Spleen (tissue), 11 donors: ENCODE measurements around the gene TEX48. TPM values are rescaled to one million over a fixed set of nuclear protein-coding genes. Genes with fewer than 3 reads are reported as not detected.

Source experiments
- DNase-seq: peaks from one replicate; pipeline ENCODE4 v3.0.0-alpha.2; 2020
- H3K27ac ChIP-seq, 8 donors: fragments of 200-600 bp; sonication (generic) in 7 of 8; 1 replicate in 4 of 8; 2 replicates in 4 of 8; pipeline versions ENCODE4 v1.5.0 to v1.8.0; 2016 to 2021; ENCODE audit warnings: inconsistent platforms in 4 of 8, mild to moderate bottlenecking in 4 of 8, moderate library complexity in 1 of 8
- H3K27me3 ChIP-seq, 7 donors: fragments of 200-600 bp; sonication (generic) in 6 of 7; replicated peaks in 1 of 7; 1 replicate in 4 of 7; 2 replicates in 3 of 7; pipeline versions ENCODE4 v1.5.0 to v1.8.0; 2016 to 2021; ENCODE audit warnings: inconsistent platforms in 3 of 7, mild to moderate bottlenecking in 1 of 7
- H3K36me3 ChIP-seq, 6 donors: fragments of 200-600 bp; sonication (generic) in 5 of 6; 1 replicate in 4 of 6; 2 replicates in 2 of 6; pipeline versions ENCODE4 v1.5.0 to v1.8.0; 2016 to 2021; ENCODE audit warnings: inconsistent platforms in 2 of 6
- H3K4me1 ChIP-seq, 6 donors: fragments of 200-600 bp; sonication (generic) in 5 of 6; 1 replicate in 3 of 6; 2 replicates in 3 of 6; pipeline versions ENCODE4 v1.5.0 to v1.8.0; 2016 to 2021; ENCODE audit warnings: inconsistent platforms in 3 of 6
- H3K4me3 ChIP-seq, 8 donors: fragments of 200-600 bp; sonication (generic) in 7 of 8; 1 replicate in 4 of 8; 2 replicates in 4 of 8; pipeline versions ENCODE4 v1.5.0 to v1.8.0; 2016 to 2021; ENCODE audit warnings: inconsistent platforms in 4 of 8, mild to moderate bottlenecking in 4 of 8, moderate library complexity in 2 of 8
- H3K9me3 ChIP-seq, 8 donors: fragments of 200-600 bp; sonication (generic) in 7 of 8; 1 replicate in 4 of 8; 2 replicates in 4 of 8; pipeline versions ENCODE4 v1.5.0 to v1.8.0; 2016 to 2021; ENCODE audit warnings: inconsistent platforms in 4 of 8
- CTCF ChIP-seq, 11 experiments: fragments of 200-600 bp in 7 of 11; fragments of 450-650 bp in 4 of 11; sonication (generic) in 4 of 11; IDR thresholded peaks in 8 of 11; conservative IDR thresholded peaks in 3 of 11; 1 replicate in 7 of 11; 2 replicates in 4 of 11; pipeline versions ENCODE4 v1.4.0 to v1.8.0; 2016 to 2021; ENCODE audit warnings: antibody characterized with exemption in 11 of 11, inconsistent platforms in 4 of 11, mild to moderate bottlenecking in 1 of 11
- POLR2A ChIP-seq, 3 donors: fragments of 450-650 bp; IDR thresholded peaks; one replicate each; pipeline ENCODE4 v1.5.1; 2017; ENCODE audit warnings: antibody characterized with exemption in 3 of 3, mild to moderate bottlenecking in 1 of 3
- POLR2AphosphoS5 ChIP-seq, 3 donors: sonication (generic); formaldehyde crosslinking; IDR thresholded peaks; one replicate each; pipeline ENCODE4 v1.5.1; 2017; ENCODE audit warnings: antibody characterized with exemption in 3 of 3
- WGBS, 5 donors: extraction: QIAGEN DNeasy Blood & Tissue Kit in 3 of 5; methylation state at CpG; one replicate each; pipeline versions ENCODE4 v1.1.5 to v1.1.7; 2013 to 2018; 5-methylcytosine and 5-hydroxymethylcytosine counted together
- intact Hi-C: fragments of 100-400 bp; cut with DNase I; formaldehyde crosslinking; loops from one replicate; pipeline ENCODE4 v1.15.0; 2023; ENCODE audit warnings: low total_unique reads
- polyA plus RNA-seq, 3 donors: library from polyadenylated mRNA; stranded (reverse); fragments of 200-250 nt; gene quantifications; one replicate each; pipeline ENCODE4 v1.2.1, GENCODE V29; 2013
- total RNA-seq, 7 donors: library from RNA; depleted of rRNA in 3 of 7; stranded (reverse); fragments of >200 nt in 3 of 7; fragmentation: NEBNext Ultra II Directional in 4 of 7; extraction: Animal tissue kit (Norgen Biotek cat#: 25700) in 4 of 7; gene quantifications; one replicate each; pipeline versions ENCODE4 v1.1.0 to v1.2.1, GENCODE V29; 2016 to 2021
- donor health status: healthy with polysubstance abuse.
- donor health status: DM: no; HTN: no; CAD: no; lungs with moderate emphysema.
- donor health status: DM: no; HTN: no; CAD: no.
- donor health status: Bipolar disorder and iron deficiency.
- donor health status: healthy.
- donor health status: DM: no; HTN: no; CAD: no.
- donor health status: DM: yes; HTN: yes; CAD: no.

The TEX48 gene
- total and polyA plus RNA-seq, 10 donors = not detected

DNA sequence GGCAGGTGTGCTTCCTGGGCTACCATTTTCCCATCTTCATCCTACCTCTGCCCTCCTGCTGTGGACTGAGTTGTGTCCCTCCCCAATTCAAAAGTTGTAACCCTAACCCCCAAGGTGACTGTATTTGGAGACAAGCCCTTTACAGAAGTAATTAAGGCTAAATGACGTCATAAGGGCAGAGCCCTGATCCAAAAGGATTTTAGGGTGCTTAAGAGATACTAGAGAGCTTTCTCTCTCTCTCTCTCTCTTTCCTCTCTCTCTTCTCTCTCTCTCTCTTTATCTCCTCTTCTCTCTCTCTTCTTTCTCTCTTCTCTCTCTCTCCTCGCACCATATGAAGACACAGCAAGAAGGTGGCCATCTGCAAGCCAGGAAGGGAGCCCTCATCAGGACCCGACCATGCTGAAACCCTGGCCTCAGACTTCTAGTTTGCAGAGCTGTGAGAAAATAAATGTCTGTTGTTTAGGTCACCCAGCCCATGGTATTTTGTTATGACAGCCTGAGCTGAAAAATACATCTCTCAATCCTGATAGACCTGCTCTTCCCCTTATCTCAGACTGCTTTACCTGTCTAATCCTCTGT, 36.0 kb upstream of the TEX48 start:
- Histone ChIP-seq H3K4me1 (peaks cover 0 to 5% (median 0%) of the 10 kb centered on the region in 6 donors), H3K9me3 (no peaks in the 10 kb centered on the region), H3K4me3 (no peak overlapping the region), H3K27ac (no peak overlapping the region), H3K27me3 (peaks cover 0 to 27% (median 0%) of the 10 kb centered on the region in 7 donors), H3K36me3 (no peaks in the 10 kb centered on the region)
- DNase-seq = no peak
- intact Hi-C loops = no loop called here
- 82 to 97% (median 89%) methylated on average over 3 of the region's 3 CpGs for WGBS, 5 donors
- TF ChIP-seq POLR2A (IDR thresholded peaks at IDR 0.05) = no peak
- no peak for TF ChIP-seq CTCF (IDR thresholded peaks at IDR 0.05 in 8 of 11, conservative IDR thresholded peaks at IDR 0.05 in 3 of 11)
- no peak for TF ChIP-seq POLR2AphosphoS5 (IDR thresholded peaks at IDR 0.05)

DNA sequence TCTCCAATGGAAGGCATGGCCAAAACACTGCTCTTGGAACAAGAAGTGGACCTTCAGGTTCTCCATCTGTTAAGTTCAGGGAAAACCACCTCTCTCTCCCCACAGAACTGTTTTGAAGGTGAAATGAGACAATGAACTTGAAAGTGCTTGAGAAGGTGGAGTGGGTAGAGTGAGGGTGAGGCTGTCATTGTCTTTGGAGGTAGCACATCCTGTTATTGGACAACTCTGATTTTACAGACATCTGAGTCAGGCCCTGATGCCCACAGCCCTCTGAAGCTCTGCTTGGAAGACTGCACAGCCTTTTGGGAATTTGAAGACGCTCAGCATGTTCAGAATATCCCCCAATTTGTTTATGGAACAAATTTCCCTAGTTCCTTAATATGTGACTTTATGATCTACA, 27.6 kb upstream of the TEX48 start:
- DNase-seq = no peak
- no peaks in the 10 kb centered on the region for H3K4me1 ChIP-seq
- no peaks in the 10 kb centered on the region for H3K36me3 ChIP-seq
- H3K27ac ChIP-seq = no peak overlapping the region
- no peaks in the 10 kb centered on the region for H3K27me3 ChIP-seq
- H3K9me3 ChIP-seq = no peaks in the 10 kb centered on the region
- no peak for TF ChIP-seq POLR2AphosphoS5 (IDR thresholded peaks at IDR 0.05)
- no peak for TF ChIP-seq CTCF (IDR thresholded peaks at IDR 0.05 in 8 of 11, conservative IDR thresholded peaks at IDR 0.05 in 3 of 11)
- TF ChIP-seq POLR2A (IDR thresholded peaks at IDR 0.05) = no peak
- H3K4me3 ChIP-seq = no peak overlapping the region
- WGBS, 5 donors = 76 to 84% (median 80%) methylated on average over 1 of the region's 1 CpG
- intact Hi-C loops = no loop called here

GRCh38 chr9:114706711-114707110, 24.7 kb upstream of the TEX48 start:
- Histone ChIP-seq H3K36me3 (no peaks in the 10 kb centered on the region), H3K9me3 (no peaks in the 10 kb centered on the region), H3K27me3 (no peaks in the 10 kb centered on the region), H3K4me1 (no peaks in the 10 kb centered on the region), H3K4me3 (no peak overlapping the region), H3K27ac (no peak overlapping the region)
- intact Hi-C loops = no loop called here
- WGBS, 5 donors = 68 to 83% (median 77%) methylated on average over 2 of the region's 2 CpGs
- no peak for TF ChIP-seq CTCF (IDR thresholded peaks at IDR 0.05 in 8 of 11, conservative IDR thresholded peaks at IDR 0.05 in 3 of 11)
- TF ChIP-seq POLR2A (IDR thresholded peaks at IDR 0.05) = no peak
- TF ChIP-seq POLR2AphosphoS5 (IDR thresholded peaks at IDR 0.05) = no peak
- DNase-seq = no peak

GRCh38 chr9:114701988-114702387, 20.0 kb upstream of the TEX48 start:
- no peak for DNase-seq
- Histone ChIP-seq H3K36me3 (no peaks in the 10 kb centered on the region), H3K27me3 (no peaks in the 10 kb centered on the region), H3K27ac (no peak overlapping the region), H3K4me3 (no peak overlapping the region), H3K4me1 (peaks cover 0 to 4% (median 0%) of the 10 kb centered on the region in 6 donors), H3K9me3 (peaks cover 0 to 7% (median 0%) of the 10 kb centered on the region in 8 donors)
- no peak for TF ChIP-seq CTCF (IDR thresholded peaks at IDR 0.05 in 8 of 11, conservative IDR thresholded peaks at IDR 0.05 in 3 of 11)
- no peak for TF ChIP-seq POLR2AphosphoS5 (IDR thresholded peaks at IDR 0.05)
- intact Hi-C loops = no loop called here
